DND-41 (cell line): ENCODE results near the gene TMEM145.

Experiments
- ATAC-seq: fragments of 200-7000 bp; cut with Tn5 transposase; 3 replicates; pipeline ENCODE4 v1.9.1; 2021; ENCODE audit warnings: low read depth; ENCODE audit not compliant: insufficient read depth
- DNase-seq: peaks from one replicate; pipeline ENCODE4 v3.0.0-alpha.2; 2020
- H2AFZ ChIP-seq: 2 replicates; pipeline ENCODE4 v1.6.0; 2012; ENCODE audit warnings: low read depth, low read length
- H3K27ac ChIP-seq: 2 replicates; pipeline ENCODE4 v1.5.1; 2012; ENCODE audit warnings: low read length, inconsistent platforms
- H3K27me3 ChIP-seq: fragments of 200-600 bp; sonication (generic); 2 replicates; pipeline ENCODE4 v1.6.0; 2012; ENCODE audit warnings: low read length, mild to moderate bottlenecking, inconsistent platforms; ENCODE audit not compliant: insufficient read depth, poor library complexity
- H3K36me3 ChIP-seq: 2 replicates; pipeline ENCODE4 v1.5.1; 2012; ENCODE audit warnings: low read length, inconsistent platforms; ENCODE audit not compliant: insufficient read depth
- H3K4me1 ChIP-seq: 2 replicates; pipeline ENCODE4 v1.5.1; 2012; ENCODE audit warnings: mild to moderate bottlenecking, low read length; ENCODE audit not compliant: insufficient read depth
- H3K4me2 ChIP-seq: 2 replicates; pipeline ENCODE4 v1.6.0; 2012; ENCODE audit warnings: mild to moderate bottlenecking, moderate library complexity, low read length, inconsistent platforms; ENCODE audit not compliant: insufficient read depth
- H3K4me3 ChIP-seq, 2 experiments: fragments of 200-600 bp in 1 of 2; shearing (Covaris generic) in 1 of 2; 2 replicates each; pipeline ENCODE4 v1.5.1; 2012 to 2016; ENCODE audit warnings: inconsistent platforms in 2 of 2, low read length in 2 of 2, mild to moderate bottlenecking in 2 of 2, low read depth in 1 of 2, moderate library complexity in 1 of 2
- H3K79me2 ChIP-seq: 2 replicates; pipeline ENCODE4 v1.6.0; 2012; ENCODE audit warnings: low read length, inconsistent platforms; ENCODE audit not compliant: insufficient read depth
- H3K9ac ChIP-seq: 2 replicates; pipeline ENCODE4 v1.6.0; 2012; ENCODE audit warnings: low read depth, mild to moderate bottlenecking, inconsistent platforms, low read length, moderate library complexity
- H3K9me3 ChIP-seq: 2 replicates; pipeline ENCODE4 v1.5.1; 2012; ENCODE audit warnings: low read length, moderate library complexity, mild to moderate bottlenecking, inconsistent platforms; ENCODE audit not compliant: insufficient read depth, severe bottlenecking
- H4K20me1 ChIP-seq: 2 replicates; pipeline ENCODE4 v1.6.0; 2012; ENCODE audit warnings: low read length; ENCODE audit not compliant: insufficient read depth
- EZH2 ChIP-seq: IDR thresholded peaks from 3 replicates; pipeline ENCODE4 v1.6.1; 2012; ENCODE audit warnings: borderline replicate concordance, low read depth, mild to moderate bottlenecking, moderate library complexity, low read length, inconsistent platforms; ENCODE audit not compliant: severe bottlenecking
- TF ChIP-seq, protein P1 (sequence below): IDR thresholded peaks from 2 replicates; pipeline ENCODE4 v1.5.1; 2012; ENCODE audit warnings: borderline replicate concordance, low read length, moderate library complexity, mild to moderate bottlenecking; ENCODE audit not compliant: poor library complexity, severe bottlenecking; ENCODE audit errors: extremely low read depth

Gene TMEM145

GRCh38 chr19:42281827-42282762 is 31.0 kb upstream of the TMEM145 start:
- Histone ChIP-seq H3K79me2 (peaks cover 45% of the 10 kb centered on the region), H3K4me2 (peak overlapping the region; percentile 76), H4K20me1 (peaks cover 29% of the 10 kb centered on the region), H3K4me3 (peak overlapping the region in 1 of 2 experiments; percentile 73; a peak in 1 of 4 replicates), H2AFZ (no peak overlapping the region), H3K36me3 (peaks cover 11% of the 10 kb centered on the region), H3K27ac (peak overlapping the region; percentile 50; the same call in 1 of the 2 replicates), H3K4me1 (peaks cover 66% of the 10 kb centered on the region), H3K9me3 (no peaks in the 10 kb centered on the region), H3K9ac (peak overlapping the region; percentile 79), H3K27me3 (no peaks in the 10 kb centered on the region)
- ATAC-seq (no peak), DNase-seq (no peak)
- TF ChIP-seq EZH2: no peak
- TF ChIP-seq, protein P1, sequence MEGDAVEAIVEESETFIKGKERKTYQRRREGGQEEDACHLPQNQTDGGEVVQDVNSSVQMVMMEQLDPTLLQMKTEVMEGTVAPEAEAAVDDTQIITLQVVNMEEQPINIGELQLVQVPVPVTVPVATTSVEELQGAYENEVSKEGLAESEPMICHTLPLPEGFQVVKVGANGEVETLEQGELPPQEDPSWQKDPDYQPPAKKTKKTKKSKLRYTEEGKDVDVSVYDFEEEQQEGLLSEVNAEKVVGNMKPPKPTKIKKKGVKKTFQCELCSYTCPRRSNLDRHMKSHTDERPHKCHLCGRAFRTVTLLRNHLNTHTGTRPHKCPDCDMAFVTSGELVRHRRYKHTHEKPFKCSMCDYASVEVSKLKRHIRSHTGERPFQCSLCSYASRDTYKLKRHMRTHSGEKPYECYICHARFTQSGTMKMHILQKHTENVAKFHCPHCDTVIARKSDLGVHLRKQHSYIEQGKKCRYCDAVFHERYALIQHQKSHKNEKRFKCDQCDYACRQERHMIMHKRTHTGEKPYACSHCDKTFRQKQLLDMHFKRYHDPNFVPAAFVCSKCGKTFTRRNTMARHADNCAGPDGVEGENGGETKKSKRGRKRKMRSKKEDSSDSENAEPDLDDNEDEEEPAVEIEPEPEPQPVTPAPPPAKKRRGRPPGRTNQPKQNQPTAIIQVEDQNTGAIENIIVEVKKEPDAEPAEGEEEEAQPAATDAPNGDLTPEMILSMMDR: no peak

DNA sequence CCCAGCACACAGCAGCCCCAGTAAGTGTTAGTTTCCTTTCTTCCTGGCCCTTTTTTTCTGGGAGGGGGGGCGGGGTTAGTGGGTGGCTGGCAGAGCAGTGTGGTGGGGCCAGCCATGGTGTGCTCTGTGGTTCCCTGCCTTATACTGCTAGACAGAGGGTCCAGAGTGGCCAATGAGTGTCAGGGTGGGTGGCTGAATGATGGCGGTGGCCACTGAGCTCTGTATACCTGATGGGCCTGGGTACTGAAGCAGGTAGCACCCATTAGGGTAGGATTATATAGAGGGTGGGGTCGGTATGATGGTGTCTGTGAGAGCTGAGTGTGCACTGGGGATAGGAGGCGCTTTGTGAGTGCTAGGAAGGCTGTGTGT is 30.3 kb upstream of the TMEM145 start:
- no peaks in the 10 kb centered on the region for H3K9me3 ChIP-seq
- DNase-seq (no peak), ATAC-seq (no peak)
- H3K4me1 ChIP-seq: peaks cover 66% of the 10 kb centered on the region
- peak overlapping the region; percentile 73; the same call in 1 of the 2 replicates for H2AFZ ChIP-seq
- H3K27ac ChIP-seq: peak overlapping the region; percentile 74
- H4K20me1 ChIP-seq: peaks cover 29% of the 10 kb centered on the region
- TF ChIP-seq EZH2: no peak
- TF ChIP-seq, protein P1: no peak
- peaks cover 45% of the 10 kb centered on the region for H3K79me2 ChIP-seq
- no peaks in the 10 kb centered on the region for H3K27me3 ChIP-seq
- peak overlapping the region in 1 of 2 experiments; percentile 68; a peak in 2 of 4 replicates for H3K4me3 ChIP-seq
- peak overlapping the region; percentile 76 for H3K4me2 ChIP-seq
- peaks cover 18% of the 10 kb centered on the region for H3K36me3 ChIP-seq
- peak overlapping the region; percentile 67 for H3K9ac ChIP-seq

- peak overlapping the region; percentile 73 for H2AFZ ChIP-seq
- H3K27ac ChIP-seq: peak overlapping the region; percentile 89
- H3K4me1 ChIP-seq: peaks cover 60% of the 10 kb centered on the region
Observed at GRCh38 chr19:42283188-42284065, 29.7 kb upstream of the TMEM145 start.

More at GRCh38 chr19:42283188-42284065, 29.7 kb upstream of the TMEM145 start:
- TF ChIP-seq, protein P1: peak; percentile 27
- no peak for TF ChIP-seq EZH2
- Histone ChIP-seq H3K9ac (peak overlapping the region; percentile 72), H3K36me3 (peaks cover 25% of the 10 kb centered on the region), H3K9me3 (no peaks in the 10 kb centered on the region), H3K27me3 (no peaks in the 10 kb centered on the region), H3K79me2 (peaks cover 45% of the 10 kb centered on the region), H3K4me3 (peak overlapping the region; percentile 19 to 93; a peak in 3 of 4 replicates), H4K20me1 (peaks cover 29% of the 10 kb centered on the region), H3K4me2 (peak overlapping the region; percentile 76)
- DNase-seq: peak; percentile 97
- ATAC-seq: peak; percentile 68
